ENCODE results near the gene CDH4. TPM values are rescaled to one million over a fixed set of nuclear protein-coding genes. Genes with fewer than 3 reads are reported as not detected.

Gene CDH4
- total RNA-seq, 1 experiment from 2014 or later = 0.13 TPM

DNA sequence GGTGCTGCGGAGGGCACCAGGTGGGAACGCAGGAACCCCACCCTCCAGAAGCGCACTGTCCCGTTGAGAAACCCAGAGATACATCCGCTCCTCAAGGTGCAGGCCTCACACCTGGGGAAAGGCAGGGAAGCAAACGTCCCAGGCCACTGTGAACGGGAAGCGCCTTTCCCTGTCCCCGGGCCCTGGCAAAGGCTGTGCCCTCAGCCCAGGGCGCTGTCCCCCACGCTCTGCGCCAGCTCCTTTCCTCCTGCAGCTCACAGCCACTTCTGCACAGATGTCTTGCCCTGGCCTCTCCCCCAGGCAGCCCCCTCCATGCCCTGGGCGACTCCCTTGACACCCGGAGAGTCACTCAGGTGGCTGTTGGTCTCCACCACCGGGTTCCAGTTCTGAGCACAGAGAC lies 609.8 kb downstream of the CDH4 start:
- Histone ChIP-seq H3K9me3 (replicated peaks) (no peaks in the 10 kb centered on the region; the same call in 1 of the 2 replicates), H3K27me3 (replicated peaks) (peaks cover 7% of the 10 kb centered on the region), H3K4me1 (replicated peaks) (no peaks in the 10 kb centered on the region), H3K4me3 (no peak overlapping the region), H3K36me3 (no peaks in the 10 kb centered on the region), H3K27ac (no peak overlapping the region)
- no peak for DNase-seq (ENCODE audit: low read depth in 1 of 2, low spot score in 2 of 2)

DNA sequence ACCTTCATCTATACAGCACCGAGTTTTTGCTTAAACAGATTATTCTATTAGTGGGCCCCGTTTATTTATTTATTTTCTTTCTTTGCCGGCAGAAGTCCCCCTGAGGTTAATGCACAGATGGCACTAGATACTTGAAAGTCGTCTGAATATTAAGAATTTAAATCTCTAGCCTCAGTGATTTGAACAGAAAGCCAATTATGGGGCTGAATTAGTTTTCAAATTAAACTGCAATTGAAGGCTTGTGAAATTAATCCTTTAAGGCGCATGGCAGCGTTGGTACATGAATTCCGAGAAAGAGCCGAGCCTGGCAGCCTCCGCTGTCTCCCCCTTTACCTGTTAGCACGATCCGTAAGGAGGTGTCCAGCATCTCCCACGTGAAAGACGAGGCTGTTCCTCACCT lies 610.8 kb downstream of the CDH4 start:
- Histone ChIP-seq H3K4me1 (replicated peaks) (no peaks in the 10 kb centered on the region), H3K9me3 (replicated peaks) (no peaks in the 10 kb centered on the region; the same call in 1 of the 2 replicates), H3K36me3 (no peaks in the 10 kb centered on the region), H3K27me3 (replicated peaks) (peaks cover 7% of the 10 kb centered on the region), H3K27ac (no peak overlapping the region), H3K4me3 (no peak overlapping the region)
- no peak for DNase-seq (ENCODE audit: low read depth in 1 of 2, low spot score in 2 of 2)

DNA sequence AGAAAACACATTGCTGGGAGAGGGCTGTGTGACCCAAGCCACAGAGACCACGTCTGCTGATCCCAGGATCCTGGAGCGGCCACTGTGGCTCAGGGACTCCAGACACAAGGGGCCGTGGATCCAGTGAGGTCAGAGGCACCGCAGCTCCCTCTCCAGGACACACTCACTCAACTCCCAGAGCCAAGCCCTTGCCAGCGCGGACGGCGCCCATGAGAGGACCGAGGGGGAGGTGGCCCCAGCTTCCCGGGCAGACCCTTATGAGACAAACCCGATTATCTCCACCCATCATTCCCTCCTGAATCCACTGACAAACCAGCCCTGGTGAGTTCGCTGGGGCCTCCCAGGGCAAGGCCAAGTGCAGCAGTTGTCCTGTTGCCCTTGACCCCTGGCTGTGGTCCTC lies 612.4 kb downstream of the CDH4 start:
- DNase-seq (ENCODE audit: low read depth in 1 of 2, low spot score in 2 of 2) = no peak
- H3K9me3 ChIP-seq (replicated peaks) = no peaks in the 10 kb centered on the region
- H3K27me3 ChIP-seq (replicated peaks) = peaks cover 4% of the 10 kb centered on the region; the same call in 1 of the 2 replicates
- H3K36me3 ChIP-seq = no peaks in the 10 kb centered on the region
- no peak overlapping the region for H3K27ac ChIP-seq
- H3K4me1 ChIP-seq (replicated peaks) = no peaks in the 10 kb centered on the region
- no peak overlapping the region for H3K4me3 ChIP-seq

DNA sequence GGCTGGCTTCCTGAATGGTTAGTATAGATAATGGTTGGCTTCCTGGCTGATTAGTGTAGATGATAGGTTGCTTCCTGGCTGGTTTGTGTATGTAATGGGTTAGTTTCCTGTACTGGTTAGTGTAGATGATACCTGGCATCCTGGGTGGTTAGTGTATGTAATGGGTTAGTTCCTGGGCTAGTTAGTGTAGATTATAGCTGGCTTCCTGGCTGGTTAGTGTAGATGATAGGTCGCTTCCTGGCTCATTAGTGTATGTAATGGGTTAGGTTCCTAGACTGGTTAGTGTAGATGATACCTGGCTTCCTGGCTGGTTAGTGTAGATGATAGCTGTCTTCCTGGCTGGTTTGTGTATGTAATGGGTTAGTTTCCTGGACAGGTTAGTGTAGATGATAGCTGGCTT lies 613.3 kb downstream of the CDH4 start:
- peaks cover 4% of the 10 kb centered on the region; the same call in 1 of the 2 replicates for H3K27me3 ChIP-seq (replicated peaks)
- no peaks in the 10 kb centered on the region for H3K9me3 ChIP-seq (replicated peaks)
- no peaks in the 10 kb centered on the region for H3K36me3 ChIP-seq
- DNase-seq (ENCODE audit: low read depth in 1 of 2, low spot score in 2 of 2) = no peak
- no peak overlapping the region for H3K4me3 ChIP-seq
- no peak overlapping the region for H3K27ac ChIP-seq
- H3K4me1 ChIP-seq (replicated peaks) = no peaks in the 10 kb centered on the region

DNA sequence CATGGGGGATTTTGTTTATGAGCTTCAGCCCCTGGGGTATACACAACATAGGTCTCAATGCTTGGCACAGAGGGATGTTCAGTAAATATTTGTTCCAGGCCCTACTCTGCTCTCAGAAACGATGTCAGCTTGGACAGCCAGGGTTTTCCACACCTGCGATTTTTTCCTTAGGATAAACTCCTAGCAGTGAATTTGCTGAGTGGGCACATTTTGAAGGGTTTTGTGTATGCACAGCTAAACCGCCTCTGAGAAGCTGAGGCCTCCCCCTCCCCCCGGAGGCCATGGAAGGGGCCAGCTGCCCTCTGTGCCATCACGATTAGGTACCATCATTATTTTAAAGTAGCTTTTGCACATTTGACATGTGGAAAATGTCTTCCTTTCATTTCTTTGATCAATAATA lies 614.1 kb downstream of the CDH4 start:
- H3K36me3 ChIP-seq = no peaks in the 10 kb centered on the region

DNA sequence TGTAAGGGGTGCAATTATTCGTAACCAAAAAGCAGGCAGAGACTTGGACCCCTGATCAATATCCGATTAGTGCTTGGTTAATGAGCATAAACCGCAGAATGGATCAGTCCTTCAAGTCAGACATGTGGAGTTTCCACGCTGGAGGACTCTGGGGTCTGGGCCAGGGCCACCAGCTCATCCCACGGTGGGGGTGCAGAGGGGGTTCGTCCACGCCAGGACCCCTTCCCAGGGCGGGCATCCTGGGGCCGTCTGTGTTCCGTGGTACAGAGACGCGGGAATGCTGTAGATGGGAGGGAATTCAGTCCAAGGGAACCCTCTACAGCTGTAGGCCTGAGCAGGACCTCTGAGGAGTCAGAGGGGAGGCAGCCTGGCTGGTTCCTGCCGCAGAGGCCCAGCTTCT lies 615.9 kb downstream of the CDH4 start:
- Histone ChIP-seq H3K36me3 (no peaks in the 10 kb centered on the region), H3K4me1 (replicated peaks) (no peaks in the 10 kb centered on the region), H3K27ac (no peak overlapping the region), H3K27me3 (replicated peaks) (peaks cover 3% of the 10 kb centered on the region; the same call in 1 of the 2 replicates), H3K4me3 (no peak overlapping the region), H3K9me3 (replicated peaks) (peaks cover 6% of the 10 kb centered on the region)
- DNase-seq (ENCODE audit: low read depth in 1 of 2, low spot score in 2 of 2) = no peak

More for the DNA sequence above, 614.1 kb downstream of the CDH4 start:
- Histone ChIP-seq H3K4me1 (replicated peaks) (no peaks in the 10 kb centered on the region), H3K27me3 (replicated peaks) (peaks cover 6% of the 10 kb centered on the region; the same call in 1 of the 2 replicates), H3K27ac (no peak overlapping the region), H3K9me3 (replicated peaks) (peaks cover under 1% of the 10 kb centered on the region), H3K4me3 (no peak overlapping the region)
- no peak for DNase-seq (ENCODE audit: low read depth in 1 of 2, low spot score in 2 of 2)

DNA sequence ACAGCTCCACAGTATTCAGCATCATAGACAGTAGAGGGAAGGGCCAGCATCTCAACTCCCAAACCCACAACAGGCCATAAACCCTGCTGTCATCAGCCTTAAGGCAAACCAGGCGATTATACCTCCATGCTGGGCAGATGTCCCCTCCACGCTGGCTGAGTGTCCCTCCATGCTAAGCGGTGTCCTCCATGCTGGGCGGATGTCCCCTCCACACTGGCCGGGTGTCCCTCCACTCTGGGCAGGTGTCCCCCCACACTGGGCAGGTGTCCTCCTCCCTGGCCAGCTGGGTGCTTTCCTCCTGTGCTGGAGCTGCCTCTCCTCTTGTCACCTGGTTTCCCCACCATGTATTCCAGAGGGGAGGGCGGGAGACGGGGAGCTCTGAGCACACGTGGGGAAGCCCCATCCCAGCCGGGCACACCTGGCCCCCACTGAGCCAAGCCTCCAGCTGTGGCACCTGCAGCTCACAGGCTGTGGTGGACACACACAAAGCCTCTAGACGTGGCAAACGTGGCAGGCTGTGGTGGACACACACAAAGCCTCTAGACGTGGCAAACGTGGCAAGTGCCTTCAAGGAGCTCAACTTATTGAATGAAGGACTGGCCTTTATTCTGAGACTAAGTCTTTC lies 616.5 kb downstream of the CDH4 start:
- Histone ChIP-seq H3K4me3 (no peak overlapping the region), H3K27me3 (replicated peaks) (peaks cover 3% of the 10 kb centered on the region; the same call in 1 of the 2 replicates), H3K9me3 (replicated peaks) (peaks cover 6% of the 10 kb centered on the region), H3K4me1 (replicated peaks) (no peaks in the 10 kb centered on the region), H3K27ac (no peak overlapping the region), H3K36me3 (no peaks in the 10 kb centered on the region)
- no peak for DNase-seq (ENCODE audit: low read depth in 1 of 2, low spot score in 2 of 2)

DNA sequence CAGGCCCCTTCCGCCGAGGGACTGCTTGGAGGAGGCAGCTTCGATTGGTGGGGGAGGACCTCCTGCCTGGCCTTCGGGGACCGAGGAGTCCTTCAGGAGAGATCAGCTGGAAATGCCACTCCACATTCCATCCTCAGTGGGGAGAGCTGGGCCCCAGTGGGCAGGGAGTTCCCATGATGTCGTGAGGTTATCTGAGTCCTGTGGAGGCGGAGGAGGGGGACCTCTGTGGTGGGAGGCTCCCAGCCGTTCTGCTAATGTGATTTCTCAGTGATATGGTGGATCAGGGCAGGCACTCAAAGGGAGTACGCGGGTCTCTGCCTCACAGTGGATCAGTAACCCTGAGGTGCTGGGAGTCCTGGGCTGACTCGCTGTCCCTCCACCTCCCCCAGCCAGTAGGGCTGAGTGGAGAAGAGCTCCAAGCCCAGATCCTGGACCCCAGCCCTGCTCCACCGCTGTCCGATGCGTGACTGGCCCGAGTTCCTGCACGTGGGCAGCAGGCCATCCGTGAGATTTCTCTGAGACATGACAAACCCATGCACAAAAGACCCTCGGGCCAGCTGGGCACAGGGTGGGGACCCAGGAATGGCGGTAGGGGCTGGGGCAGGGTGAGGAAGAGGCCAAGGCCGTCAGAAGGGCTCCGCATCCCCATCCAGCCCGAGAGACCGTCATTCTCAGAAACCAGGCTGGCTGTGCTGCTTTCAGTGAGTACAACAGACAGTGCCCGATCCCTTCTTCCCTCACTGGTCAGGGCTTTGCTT lies 617.9 kb downstream of the CDH4 start:
- Histone ChIP-seq H3K4me1 (replicated peaks) (no peaks in the 10 kb centered on the region), H3K36me3 (no peaks in the 10 kb centered on the region), H3K4me3 (no peak overlapping the region), H3K9me3 (replicated peaks) (peaks cover 6% of the 10 kb centered on the region), H3K27me3 (replicated peaks) (peaks cover 6% of the 10 kb centered on the region; the same call in 1 of the 2 replicates), H3K27ac (no peak overlapping the region)
- no peak for DNase-seq (ENCODE audit: low read depth in 1 of 2, low spot score in 2 of 2)

DNA sequence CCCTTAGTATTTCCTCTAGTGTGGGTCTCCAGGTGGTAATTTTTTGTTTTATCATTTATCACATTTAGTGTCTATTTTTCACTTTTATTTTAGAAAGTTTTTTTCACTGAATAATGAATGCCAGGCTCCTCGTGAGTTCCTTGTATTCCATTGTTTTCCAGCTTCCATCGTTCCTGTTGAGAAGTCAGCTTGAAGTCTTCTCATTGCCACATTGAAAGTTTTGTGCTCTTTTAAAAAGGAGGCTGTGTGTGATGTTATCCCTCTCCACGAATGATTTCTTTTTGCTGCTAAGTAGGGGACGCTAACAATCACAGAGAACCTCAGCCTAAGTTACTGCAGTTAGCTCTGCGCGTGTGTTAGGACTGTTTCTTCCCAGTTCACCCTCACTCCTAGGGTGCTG lies 619.1 kb downstream of the CDH4 start:
- no peaks in the 10 kb centered on the region for H3K4me1 ChIP-seq (replicated peaks)
- no peaks in the 10 kb centered on the region for H3K36me3 ChIP-seq
- H3K27me3 ChIP-seq (replicated peaks) = peaks cover 8% of the 10 kb centered on the region; the same call in 1 of the 2 replicates
- no peak overlapping the region for H3K4me3 ChIP-seq
- peaks cover 6% of the 10 kb centered on the region for H3K9me3 ChIP-seq (replicated peaks)
- no peak for DNase-seq (ENCODE audit: low read depth in 1 of 2, low spot score in 2 of 2)
- H3K27ac ChIP-seq = no peak overlapping the region

DNA sequence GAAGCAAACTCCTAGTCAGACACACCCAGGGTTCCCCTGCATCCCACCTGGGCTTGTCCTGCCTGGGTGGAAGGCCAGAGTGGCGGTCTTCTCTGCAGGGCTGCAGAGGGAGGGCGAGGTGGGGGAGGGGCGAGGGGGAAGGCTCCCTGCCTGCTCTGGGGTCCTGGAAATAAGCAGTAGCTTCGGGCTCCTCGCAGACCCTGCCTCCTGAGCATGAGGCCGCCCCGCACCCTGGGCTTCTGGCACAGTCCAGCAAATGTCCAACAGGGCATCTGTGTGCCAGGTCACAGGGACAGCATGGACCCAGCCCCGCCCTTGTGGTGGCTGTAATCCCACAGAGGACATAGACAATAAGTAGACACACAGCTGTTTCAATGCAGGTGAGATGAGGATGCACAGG lies 619.9 kb downstream of the CDH4 start:
- DNase-seq (ENCODE audit: low read depth in 1 of 2, low spot score in 2 of 2) = no peak
- H3K36me3 ChIP-seq = no peaks in the 10 kb centered on the region
- H3K9me3 ChIP-seq (replicated peaks) = peaks cover 6% of the 10 kb centered on the region
- peaks cover 8% of the 10 kb centered on the region; the same call in 1 of the 2 replicates for H3K27me3 ChIP-seq (replicated peaks)
- H3K4me1 ChIP-seq (replicated peaks) = no peaks in the 10 kb centered on the region
- H3K27ac ChIP-seq = no peak overlapping the region
- no peak overlapping the region for H3K4me3 ChIP-seq

DNA sequence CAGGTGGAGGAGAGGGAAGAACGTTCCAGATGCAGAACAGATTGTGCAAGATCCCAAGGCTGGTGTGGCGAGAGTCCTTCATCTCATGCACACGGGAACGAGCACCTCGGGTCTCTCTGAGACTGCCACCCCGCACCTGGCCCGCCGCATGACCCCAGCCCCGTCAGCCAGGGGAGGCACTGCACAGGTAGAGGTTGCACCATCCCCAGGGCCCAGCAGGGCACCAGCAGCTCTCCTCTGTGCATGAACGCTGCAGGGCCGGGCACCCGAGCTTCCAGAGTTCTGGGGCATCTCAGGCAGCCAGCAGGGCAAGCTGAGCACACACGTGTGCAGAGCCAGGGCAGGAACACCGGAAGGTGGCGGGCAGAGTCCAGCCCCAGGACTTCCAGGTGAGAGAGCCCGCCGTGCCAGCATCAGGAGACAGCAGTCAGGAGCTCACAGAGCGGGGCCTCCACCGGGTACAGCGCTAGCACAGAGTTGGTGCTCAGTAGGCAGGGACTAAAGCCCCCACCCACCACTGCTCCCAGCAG lies 620.4 kb downstream of the CDH4 start:
- H3K36me3 ChIP-seq = no peaks in the 10 kb centered on the region
- H3K4me1 ChIP-seq (replicated peaks) = no peaks in the 10 kb centered on the region
- peaks cover 8% of the 10 kb centered on the region; the same call in 1 of the 2 replicates for H3K27me3 ChIP-seq (replicated peaks)
- H3K4me3 ChIP-seq = no peak overlapping the region
- peaks cover 6% of the 10 kb centered on the region for H3K9me3 ChIP-seq (replicated peaks)
- no peak for DNase-seq (ENCODE audit: low read depth in 1 of 2, low spot score in 2 of 2)
- no peak overlapping the region for H3K27ac ChIP-seq

DNA sequence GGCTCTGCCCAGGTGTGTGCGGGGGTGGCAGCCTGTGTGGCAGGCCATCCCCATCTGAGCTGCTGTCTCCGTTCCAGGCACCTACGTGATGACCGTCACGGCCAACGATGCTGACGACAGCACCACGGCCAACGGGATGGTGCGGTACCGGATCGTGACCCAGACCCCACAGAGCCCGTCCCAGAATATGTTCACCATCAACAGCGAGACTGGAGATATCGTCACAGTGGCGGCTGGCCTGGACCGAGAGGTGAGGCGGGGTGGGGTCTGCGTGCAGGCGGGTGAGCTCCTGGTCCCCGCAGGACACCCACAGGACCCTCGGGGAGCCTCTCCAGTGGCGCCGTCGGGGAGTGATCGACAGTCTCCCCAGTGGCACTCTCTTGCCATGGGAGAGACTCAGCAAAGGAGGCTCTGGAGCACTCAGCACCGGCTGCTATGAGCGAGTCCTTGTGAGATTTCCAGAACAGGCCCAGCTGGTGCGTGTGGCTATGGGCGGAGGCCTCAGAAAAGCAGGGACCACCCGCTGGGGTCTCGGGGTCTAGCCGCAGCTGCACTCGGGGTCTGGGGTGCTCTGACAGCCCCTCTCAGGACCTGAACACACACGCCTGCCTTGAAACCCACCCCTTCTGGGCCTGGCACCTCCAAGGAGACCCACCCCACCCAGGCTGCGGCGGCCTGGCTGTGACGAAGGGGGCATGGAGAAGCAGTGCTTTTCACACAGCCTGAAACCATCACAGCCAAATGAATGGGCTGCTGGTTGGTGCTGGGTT lies 621.8 kb downstream of the CDH4 start:
- H3K9me3 ChIP-seq (replicated peaks) = peaks cover 6% of the 10 kb centered on the region
- no peak for DNase-seq (ENCODE audit: low read depth in 1 of 2, low spot score in 2 of 2)
- no peaks in the 10 kb centered on the region for H3K4me1 ChIP-seq (replicated peaks)

DNA sequence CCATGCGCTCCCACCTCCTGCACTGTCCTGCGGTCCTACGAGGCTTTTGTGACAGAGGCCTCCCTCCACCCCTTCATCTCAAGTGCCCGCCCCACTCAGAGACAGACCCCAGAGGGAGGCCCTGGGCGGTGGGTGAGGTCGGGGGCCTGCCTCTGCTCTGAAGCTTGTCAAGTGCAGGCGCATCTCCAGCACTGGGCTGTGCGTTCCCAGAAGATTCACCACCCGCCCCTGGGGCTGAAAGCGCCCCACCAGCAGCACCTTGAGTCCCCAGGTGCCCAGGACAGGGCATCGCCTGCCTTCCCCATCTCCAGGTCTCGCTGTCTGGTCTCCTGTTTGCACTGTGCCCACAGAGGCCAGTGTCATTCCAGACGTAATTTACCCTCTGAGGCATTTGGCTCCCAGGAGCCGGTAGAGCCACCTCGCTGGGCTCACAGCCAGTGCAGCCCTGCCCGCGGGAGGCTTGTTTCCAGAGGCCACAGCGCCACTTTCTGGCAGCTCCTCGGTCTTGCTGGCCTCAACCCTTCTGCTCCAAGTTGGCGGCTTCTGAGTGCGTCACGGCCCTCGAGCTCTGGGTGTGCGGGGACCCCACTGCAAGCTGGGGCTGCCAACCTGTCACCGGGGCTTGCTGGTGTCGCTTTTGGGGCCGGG lies 622.5 kb downstream of the CDH4 start:
- no peaks in the 10 kb centered on the region for H3K36me3 ChIP-seq
- H3K4me1 ChIP-seq (replicated peaks) = no peaks in the 10 kb centered on the region
- no peak for DNase-seq (ENCODE audit: low read depth in 1 of 2, low spot score in 2 of 2)
- H3K27ac ChIP-seq = no peak overlapping the region
- no peak overlapping the region for H3K4me3 ChIP-seq
- H3K9me3 ChIP-seq (replicated peaks) = peaks cover 6% of the 10 kb centered on the region
- peaks cover 9% of the 10 kb centered on the region; the same call in 1 of the 2 replicates for H3K27me3 ChIP-seq (replicated peaks)

More for the DNA sequence above, 621.8 kb downstream of the CDH4 start:
- H3K27ac ChIP-seq = no peak overlapping the region
- no peak overlapping the region for H3K4me3 ChIP-seq
- H3K36me3 ChIP-seq = no peaks in the 10 kb centered on the region
- H3K27me3 ChIP-seq (replicated peaks) = peaks cover 8% of the 10 kb centered on the region; the same call in 1 of the 2 replicates
